ENCODE data around the gene DDX42.

GRCh38 chr17:63824362-63824761 lies 50.4 kb downstream of the DDX42 start:
- TF ChIP-seq CTCF (IDR thresholded peaks at IDR 0.05; ENCODE audit: low read length) (no peak), EZH2 (optimal IDR thresholded peaks at IDR 0.05; ENCODE audit: low read depth, low read length) (no peak)

All from MM.1S (cell line).